HS-27A (cell line): ENCODE results near the gene TSHR.
"Not testable (repeated sequence)": the region's sequence is repeated elsewhere in the genome, so short reads cannot be mapped to it uniquely, and the experiment has no call there.

Experiments
- DNase-seq: peaks from one replicate; pipeline ENCODE4 v3.0.0-alpha.2; 2012; ENCODE audit warnings: low read depth, missing footprints

TSHR gene

DNA sequence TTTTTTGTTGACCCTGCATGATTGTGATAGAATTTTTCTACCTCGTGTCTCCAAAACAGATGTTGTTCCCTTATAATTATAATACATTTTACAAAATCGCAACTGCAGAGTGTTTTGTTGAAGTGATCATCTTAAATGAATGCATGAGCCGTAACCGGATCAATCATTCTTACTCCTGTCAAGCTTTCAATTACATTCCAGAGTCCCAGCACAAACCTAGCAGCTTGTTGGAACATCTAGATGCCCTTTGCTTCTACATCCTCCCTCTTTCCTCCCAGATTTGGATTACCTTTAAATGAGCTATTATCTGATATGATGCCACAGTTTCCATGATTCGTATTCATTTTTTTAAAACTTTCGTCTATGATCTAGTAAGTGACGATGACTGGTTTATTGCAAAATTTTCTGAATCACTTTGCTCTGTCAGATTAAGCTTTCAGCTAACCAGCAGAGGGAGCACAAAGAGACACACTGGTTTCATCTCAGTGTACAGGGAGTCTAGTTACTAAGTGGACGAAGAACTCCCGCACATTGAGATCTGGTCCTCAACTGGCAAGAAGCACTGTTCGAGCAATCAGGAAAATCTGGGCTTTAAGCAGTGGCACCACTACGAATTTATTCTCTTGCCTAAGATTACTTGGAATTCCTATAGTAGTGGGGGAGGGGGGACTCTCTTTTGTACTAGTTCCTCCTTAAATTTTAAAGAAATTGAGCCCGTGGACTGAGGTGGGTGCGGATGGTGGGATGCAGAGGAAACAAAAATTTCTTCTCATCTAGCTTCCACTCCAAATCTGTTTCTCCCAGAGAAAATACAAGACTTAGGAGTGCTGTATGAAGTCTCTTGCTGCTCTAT lies 40.9 kb downstream of the TSHR start:
- DNase-seq, result peak; percentile 20

DNA sequence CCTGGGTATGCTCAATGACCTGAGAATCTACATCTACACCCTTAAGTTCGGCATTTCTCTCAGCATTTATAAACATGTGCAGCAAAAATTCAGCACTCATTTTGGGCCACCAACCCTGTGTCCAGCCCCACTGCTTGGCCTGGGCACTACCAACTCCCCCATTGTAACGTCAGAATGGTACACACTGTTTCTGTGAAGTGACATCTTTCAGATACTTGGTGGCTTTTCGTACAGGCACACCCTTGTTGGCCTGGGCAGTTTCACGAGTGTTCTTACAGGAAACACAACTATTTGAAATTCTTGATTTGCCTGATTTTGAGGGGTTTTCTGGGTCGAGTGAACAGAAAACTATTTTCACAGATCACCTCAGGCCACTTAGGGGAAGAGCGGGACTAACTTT lies 46.0 kb downstream of the TSHR start:
- DNase-seq, result no peak

DNA sequence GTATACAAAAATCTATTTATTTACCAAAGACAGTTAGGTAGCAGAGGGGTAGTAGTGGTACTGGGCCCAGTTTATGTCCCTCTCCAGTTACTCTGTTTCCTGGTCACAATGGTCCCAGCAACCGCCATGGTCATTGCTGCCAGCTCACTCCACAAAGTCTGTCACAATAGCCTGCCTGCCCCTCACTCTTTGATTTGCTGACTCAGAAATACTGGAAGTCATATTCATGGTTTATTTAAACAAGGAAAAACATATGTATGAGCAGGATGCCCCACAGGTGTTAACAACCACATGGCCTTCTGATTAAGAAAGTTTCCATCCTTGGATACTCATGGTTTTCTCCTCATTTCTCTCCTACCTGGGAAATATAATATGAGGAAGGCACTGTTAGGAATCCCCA lies 49.2 kb downstream of the TSHR start:
- no peak for DNase-seq

DNA sequence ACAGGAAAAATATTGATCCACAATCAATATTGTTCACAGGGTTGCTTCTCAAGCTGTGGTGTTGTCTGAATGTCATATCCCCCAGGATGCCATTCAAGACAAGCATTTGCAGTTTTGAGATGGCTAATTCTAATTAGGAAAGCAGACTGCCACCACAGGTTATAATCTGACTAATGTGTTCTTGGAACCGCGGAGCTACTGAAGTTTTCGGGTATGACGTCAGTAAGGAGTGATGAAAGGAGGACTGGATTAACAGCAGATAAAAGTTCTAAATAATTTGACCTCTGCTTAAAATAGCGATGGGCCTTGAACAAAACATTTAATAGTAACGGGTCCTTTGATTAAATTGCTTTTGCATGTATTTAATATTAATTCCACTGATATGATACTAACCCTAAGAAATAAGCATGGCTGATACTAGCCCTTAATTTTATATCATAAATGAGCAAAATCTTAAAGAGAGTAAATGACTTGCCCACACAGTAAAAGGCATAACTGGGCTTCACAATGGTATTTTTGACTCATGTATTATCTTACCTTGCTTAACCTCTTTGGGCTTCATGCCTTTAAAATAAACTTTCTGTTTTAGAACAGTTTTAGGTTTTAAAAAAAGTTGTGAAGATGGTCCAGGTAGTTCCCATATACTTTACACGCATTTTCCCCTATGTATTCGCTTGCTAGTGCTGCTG lies 50.3 kb downstream of the TSHR start:
- no peak for DNase-seq

DNA sequence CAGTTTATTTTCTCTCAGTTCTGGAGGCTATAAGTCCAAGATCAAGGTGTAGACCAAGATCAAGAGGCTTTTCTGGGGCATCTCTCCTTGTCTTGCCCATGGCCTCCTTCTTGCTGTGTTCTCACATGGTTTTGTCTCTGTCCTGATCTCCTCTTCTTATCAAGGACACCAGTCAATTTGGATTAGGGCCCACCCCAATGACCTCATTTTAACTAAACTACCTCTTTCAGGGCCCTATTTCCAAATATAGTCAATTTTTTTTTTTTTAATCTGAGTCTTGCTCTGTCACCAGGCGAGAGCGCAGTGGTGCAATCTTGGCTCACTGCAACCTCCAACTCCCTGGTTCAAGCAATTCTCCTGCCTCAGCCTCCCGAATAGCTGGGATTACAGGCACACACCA lies 50.8 kb downstream of the TSHR start:
- no peak for DNase-seq

DNA sequence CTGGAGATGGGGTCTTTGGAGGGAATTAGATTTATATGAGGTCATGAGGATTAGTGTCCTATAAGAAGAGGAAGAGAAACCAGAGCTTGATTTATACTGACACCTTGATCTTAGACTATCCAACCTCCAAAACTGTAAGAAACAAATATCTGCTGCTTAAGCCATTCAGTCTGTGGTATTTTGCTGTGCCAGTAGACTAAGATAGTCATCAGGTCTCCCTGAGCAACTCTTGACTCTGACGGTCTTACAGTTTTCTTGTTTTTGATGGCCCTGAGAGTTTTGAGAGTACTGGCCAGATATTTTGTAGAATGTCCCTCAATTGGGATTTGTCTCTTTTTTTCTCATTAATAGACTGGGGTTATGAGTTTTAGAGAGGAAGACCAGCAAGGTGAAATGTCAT lies 51.7 kb downstream of the TSHR start:
- DNase-seq, result no peak

DNA sequence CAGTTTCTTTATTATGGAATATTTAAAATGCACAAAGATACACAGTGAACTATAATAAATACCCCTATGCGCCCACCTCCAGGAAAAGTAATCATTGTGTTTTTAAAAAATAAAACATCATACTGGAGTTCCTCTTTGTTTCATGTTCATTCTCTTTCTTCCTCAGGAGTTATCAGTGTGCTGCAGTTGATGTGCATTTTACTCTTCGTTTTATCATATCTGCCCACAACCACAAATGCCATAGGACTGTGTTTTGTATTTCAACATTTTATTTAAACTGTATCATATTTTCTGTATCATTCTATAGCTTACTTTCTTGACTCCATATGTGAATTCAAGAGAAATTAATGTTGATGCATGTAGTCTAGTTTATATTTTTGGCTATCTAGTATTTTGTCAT lies 53.9 kb downstream of the TSHR start:
- no peak for DNase-seq

DNA sequence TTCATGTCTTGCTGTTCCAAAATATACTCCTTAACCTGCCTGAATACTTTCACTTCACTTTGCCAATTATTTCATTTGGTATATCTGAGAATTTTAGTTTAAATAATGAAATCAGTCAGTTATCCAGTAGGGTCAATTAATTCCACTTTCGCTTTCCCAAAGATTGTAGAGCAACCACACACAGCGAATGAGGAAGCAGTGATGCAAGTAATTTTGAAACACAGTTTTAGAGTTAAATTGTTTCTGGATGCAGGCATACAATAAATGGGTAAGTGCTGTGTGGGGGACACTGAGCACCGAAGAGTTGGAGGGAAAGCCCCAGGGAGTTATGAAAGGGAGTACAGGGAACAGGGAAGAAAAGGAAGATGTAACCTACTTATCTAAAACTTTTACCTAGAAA lies 62.8 kb downstream of the TSHR start:
- DNase-seq, result no peak

DNA sequence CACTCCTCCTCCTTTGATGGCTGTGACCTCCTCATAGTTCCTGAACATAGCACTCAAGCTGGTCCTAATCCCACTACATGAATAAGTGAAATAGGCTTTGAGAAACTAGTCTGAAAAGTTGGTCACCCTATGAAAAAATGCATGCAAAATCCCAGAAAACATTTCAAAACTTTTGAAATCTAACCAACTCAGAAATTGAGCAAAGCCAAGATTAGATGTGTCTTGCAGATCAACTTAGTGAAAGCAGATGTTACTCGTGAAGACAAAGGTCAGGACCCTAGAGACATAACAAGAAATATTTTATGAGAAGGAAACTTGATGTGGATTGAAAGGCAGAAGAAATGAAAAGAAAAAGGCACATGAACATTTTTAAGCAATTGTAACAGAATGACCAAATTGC lies 63.3 kb downstream of the TSHR start:
- DNase-seq, result no peak

DNA sequence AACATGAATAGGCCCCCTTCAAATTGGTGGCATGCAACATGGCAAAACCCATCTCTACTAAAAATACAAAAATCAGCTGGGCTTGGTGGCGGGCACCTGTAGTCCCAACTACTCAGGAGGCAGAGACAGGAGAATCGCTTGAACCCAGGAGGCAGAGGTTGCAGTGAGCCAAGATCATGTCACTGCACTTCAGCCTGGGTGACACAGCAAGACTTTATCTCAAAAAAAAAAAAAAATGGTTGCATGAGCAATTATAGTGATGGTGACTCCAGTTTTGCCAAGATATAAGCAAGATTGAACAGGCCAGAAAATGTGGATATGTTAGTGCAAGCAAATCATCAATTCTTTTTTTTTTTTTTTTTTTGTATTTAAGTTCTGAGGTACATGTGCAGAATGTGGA lies 63.7 kb downstream of the TSHR start:
- not testable (repeated sequence) for DNase-seq

DNA sequence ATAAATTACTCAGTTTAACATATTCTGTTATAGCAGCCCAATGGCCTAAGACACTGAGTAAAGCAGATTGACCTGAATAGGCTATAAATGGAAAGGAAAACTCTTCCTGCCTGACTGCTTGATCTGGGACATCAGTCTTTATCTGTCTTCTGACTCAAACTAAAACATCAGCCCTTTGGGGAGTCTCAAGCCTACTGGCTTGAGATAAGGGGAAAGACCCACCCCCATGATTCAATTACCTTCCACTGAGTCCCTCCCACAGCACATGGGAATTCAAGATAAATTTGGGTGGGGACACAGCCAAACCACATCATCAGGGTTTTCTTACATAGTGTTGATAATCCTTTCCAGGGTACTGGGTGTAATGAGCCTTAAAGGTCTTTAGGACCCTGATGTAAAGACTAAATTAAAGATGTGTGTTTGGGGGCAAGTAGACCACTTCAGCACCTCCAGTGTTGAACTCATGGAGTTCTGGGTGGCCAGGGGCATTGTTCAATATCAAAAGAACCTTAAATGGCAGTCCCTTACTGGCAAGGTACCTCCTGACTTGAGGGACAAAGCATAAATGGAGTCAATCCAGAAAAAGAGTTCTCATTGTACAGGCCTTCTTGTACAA lies 67.8 kb downstream of the TSHR start:
- DNase-seq, result no peak

DNA sequence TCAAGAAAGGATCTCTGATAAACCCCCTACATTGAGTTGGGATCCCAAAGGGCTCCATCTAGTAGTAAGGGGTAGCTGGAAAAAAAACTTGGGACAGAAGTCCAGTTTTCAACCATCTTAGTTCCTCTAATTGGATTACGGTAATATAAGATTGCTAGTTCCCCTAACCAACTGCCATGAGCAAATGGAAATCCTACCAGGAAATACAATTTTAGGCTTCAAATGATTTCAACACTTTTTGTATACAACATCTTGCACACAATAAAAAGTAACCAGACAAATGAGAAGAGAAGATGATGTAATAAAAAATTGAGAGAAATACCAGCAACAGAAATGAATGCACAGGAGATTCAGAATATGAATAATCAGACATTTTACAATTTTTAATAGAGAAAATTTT lies 73.0 kb downstream of the TSHR start:
- no peak for DNase-seq

DNA sequence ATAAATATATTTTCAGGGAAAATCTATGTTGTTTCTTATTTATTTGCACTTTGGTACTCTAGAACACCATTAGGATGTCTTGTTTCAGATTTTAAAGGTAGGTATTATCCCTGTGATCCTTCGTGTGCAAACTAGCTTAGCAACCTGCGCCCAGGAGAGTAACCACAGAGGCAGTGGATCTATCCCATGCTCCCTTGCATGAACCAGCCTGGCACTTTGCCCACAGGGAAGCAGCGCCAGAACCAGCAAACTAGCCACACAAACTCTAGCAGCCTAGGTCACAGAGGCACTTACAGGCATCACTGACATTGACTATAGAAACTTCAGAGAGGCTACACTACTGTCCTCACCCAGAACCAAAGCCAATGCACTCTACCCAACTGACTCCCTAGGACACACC lies 76.1 kb downstream of the TSHR start:
- no peak for DNase-seq

DNA sequence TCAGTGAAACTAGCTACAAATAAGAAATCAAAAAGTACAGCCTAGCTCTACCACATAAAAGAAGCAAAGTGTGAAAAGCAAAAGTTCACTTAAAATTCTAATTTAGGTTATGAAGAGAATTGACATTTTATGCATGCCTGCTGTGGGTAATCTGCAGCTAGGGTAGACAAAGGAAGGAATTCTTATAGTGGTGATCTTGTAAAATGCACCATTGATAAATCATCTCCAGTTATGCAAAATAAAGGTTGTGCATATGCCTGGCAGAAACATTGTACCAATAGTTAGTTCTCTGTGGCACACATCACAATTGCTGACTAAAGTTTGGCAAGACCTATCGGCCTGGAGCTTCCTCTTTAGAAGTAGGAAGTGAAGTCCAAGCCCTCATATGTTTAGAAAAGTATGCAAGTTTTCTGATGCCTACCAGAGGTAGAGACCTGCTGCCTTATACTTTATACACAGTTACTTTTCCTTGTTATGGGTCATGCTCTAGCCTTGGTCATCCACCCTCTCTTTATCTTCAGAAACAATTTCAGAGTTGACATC lies 78.3 kb downstream of the TSHR start:
- no peak for DNase-seq

DNA sequence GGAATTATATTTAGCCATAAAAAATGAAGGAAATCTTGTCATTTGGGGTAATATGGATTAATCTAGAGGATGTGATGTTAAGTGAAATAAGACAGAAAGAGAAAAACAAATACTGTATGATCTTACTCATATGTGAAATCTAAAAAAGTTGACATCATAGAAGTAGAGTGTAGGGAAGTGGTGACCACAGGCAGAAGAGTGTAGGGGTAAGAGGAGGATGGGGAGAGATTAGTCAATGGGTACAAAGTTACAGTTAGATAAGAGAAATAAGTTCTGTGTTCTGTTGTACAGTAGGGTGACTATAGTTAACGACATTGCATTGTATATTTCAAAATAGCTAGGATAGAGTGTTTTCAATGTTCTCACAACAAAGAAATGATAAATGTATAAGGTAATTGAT lies 87.0 kb downstream of the TSHR start:
- DNase-seq, result no peak

DNA sequence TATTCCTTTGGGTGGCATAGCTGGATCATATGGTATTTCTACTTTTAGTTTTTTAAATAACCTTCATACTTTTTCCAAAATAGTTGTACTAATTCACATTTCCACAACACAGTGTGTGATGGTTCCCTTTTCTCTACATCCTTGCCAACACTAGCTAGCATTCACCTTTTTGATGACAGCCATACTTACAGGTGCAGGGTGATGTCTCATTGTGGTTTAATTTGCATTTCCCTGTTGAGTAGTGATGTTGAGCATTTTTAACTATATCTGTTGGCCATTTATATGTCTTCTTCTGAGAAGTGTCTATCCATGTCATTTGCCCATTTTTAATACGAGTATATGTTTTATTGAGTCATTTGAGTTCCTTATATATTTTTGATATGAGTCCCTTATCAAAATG lies 96.1 kb downstream of the TSHR start:
- no peak for DNase-seq

DNA sequence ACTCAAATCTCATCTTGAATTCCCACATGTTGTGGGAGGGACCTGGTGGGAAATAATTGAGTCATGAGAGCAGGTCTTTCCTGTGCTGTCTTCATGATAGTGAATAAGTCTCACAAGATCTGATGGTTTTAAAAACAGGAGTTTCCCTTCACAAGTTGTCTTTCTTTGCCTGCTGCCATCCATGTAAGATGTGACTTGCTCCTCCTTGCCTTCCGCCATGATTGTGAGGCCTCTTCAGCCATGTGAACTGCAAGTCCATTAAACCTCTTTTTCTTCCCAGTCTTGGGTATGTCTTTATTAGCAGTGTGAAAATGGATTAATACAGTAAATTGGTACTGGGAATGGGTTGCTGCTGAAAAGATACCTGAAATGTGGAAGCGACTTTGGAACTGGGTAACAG lies 98.6 kb downstream of the TSHR start:
- not testable (repeated sequence) for DNase-seq

DNA sequence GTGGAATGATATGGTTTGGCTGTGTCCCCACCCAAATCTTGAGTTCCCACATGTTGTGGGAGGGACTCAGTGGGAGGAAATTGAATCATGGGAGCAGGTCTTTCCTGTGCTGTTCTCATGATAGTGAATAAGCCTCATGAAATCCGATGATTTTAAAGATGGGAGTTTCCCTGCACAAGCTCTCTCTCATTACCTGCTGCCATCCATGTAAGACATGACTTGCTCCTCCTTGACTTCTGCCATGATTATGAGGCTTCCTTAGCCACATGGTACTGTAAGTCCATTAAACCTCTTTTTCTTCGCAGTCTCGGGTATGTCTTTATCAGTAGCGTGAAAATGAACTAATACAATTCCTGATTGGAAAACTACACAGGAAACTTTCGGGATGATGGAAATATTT lies 100.5 kb downstream of the TSHR start:
- DNase-seq, result no peak

DNA sequence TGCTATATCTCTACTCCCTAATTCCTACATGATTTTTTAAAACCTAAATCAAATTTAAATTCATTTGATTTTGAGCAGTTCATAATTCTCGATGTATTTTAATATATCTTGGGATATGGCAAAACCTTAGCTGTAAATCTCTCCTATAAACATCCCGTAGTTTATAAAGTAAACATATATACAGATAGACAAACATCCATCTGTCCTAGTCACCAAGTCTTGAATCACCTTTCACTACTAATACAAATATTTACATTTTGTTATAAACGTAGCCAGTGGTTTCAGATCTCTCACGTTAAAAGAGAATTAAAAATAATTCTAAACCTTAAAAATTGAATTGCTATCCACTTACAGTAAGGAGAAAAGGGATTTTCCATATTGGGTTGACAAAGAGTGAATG lies 107.0 kb downstream of the TSHR start:
- DNase-seq, result no peak

DNA sequence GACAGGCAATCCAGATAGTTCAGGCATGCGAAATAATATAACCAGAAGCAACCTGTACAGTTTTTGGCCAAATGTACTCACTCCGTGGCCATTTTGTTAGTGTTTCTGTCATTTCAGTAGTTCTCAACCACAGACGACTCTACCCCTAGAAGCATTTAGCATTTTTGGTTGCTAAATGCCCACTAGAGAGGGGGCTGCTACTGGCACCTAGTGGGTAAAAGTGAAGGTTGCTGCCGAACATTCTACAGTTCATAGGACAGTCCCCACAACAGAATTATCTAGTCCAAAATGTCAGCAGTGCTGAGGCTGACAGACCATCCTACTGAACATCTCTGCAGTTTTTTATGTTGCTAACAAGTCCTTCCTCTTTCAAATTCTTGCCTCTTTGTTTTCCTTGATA lies 107.4 kb downstream of the TSHR start:
- no peak for DNase-seq

DNA sequence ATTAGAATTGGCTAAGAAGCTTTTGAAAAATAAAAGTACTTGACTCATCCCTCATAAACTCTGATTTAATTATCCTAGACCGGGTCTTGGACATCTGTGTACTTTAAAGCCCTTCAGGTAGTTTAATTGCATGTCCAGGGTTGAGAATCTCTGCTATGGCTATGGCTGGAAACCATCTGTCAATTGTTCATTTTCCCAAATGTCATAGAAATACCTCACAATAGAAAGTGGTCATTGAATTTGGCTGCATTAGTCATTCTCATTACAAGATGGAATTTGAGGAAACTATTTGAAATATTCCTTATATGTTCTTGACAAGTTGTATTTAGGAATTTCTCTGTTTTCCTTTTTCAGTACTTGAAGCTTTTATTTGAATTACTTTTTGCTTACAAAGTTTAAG lies 111.3 kb downstream of the TSHR start:
- DNase-seq, result no peak

DNA sequence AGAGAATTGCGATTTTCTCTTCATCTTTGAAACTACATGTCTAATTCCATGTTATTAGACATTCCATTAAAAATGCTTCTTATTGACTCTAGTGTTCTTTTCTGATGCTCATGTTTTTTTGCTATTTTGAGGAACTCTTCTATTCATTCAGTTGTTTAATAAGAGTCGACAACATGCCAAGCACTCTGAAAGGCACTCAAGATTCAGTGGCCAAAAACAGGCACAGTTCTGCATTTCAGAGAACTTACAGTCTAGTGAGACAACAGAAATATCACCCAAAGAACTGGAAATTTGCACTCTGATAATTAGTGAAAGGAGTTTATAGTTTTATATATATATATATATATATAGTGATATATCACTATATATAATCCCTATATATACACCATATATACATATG lies 111.7 kb downstream of the TSHR start:
- no peak for DNase-seq

DNA sequence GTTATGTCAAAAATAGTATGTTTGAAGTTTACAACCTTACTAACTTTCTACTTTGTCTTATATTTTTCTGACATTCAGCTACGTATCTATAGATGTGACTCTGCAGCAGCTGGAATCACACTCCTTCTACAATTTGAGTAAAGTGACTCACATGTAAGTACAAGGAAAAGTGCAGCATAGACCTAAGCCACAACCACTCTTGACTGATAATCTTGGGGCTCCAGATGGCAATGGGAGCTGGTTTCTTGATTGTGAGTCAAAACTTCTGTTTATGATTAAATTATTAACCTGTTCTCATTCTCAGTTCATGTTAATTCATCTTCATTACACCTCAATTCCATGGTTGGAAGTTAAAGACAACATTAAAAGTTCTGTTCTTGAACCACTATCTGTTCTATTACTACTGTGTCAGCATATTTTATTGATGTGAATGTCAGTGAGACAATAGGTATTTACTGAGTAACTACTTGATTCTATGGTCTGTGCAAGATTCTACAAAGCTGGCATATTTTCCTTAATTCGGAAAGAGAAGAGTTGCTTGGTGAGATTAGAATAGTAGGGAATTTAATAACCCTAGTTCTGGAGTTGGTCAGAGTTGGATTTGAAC lies 112.9 kb downstream of the TSHR start:
- no peak for DNase-seq
